Neural progenitor cell (in vitro differentiated cells): Measurements from ENCODE around the gene PIP4K2A.

Experiments
- CTCF ChIP-seq: fragments of 200-600 bp; sonication (generic); IDR thresholded peaks from 2 replicates; pipeline ENCODE4 v1.5.1; 2017; ENCODE audit warnings: antibody characterized with exemption, mild to moderate bottlenecking
- EZH2 ChIP-seq: fragments of 200-600 bp; sonication (generic); IDR thresholded peaks from 2 replicates; pipeline ENCODE4 v1.6.1; 2017; ENCODE audit warnings: antibody characterized with exemption, mild to moderate bottlenecking, moderate library complexity

DNA sequence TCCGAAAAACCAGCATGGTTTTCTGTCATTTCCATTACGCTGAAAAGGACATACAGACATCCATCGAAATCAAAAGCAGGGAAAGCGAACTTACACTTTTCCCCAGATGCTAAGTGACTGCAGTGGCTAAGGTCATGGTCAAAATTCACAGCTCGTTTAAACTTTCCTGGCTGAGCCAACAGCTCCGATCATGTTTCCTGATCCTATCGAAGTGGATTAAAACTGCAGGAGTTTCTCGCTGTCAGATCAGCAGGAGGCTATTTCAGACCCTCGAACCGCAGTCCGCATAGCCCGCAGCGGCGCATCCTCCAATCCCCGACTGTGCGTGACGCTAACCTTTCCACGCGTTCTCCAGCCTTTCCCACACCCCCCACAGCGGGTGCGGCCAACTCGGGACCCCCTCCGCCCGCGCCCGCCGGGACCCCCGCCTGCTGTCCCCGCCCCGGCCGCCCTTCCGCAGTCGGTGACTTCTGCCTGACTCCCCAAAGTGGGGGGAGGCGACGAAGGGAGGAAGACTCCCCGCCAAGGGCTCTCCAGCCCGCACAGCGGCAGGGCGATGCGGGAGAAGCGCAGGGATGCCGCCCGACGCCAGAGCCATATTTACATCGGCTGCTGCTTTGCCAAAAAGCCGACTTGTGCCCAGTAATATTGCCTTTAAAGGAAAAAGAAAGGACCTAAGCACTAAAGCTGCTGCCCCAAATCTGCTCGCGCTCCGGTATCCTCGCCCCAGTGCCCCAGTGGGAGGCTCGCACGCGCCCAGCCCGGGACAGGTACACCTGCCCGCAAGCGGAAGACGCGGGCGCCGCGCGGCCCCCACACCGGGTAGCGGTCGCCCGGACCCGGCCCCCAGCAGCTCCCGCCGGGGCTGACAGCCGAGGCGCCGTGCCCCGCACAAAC, 1.2 kb downstream of the PIP4K2A start:
- TF ChIP-seq CTCF = no peak
- peak; percentile 69 for TF ChIP-seq EZH2
